Tibial nerve (tissue), 3 donors: ENCODE results near the gene SH3BP4.
"Not testable (repeated sequence)": the region's sequence is repeated elsewhere in the genome, so short reads cannot be mapped to it uniquely, and the experiment has no call there.

Source experiments
- CTCF ChIP-seq, 5 experiments: fragments of 200-600 bp in 3 of 5; fragments of 450-650 bp in 2 of 5; sonication (generic) in 3 of 5; IDR thresholded peaks; one replicate each; pipeline ENCODE4 v1.5.1; 2016 to 2019; ENCODE audit warnings: antibody characterized with exemption in 5 of 5, mild to moderate bottlenecking in 3 of 5, moderate library complexity in 2 of 5
- POLR2A ChIP-seq, 2 donors: fragments of 450-650 bp; IDR thresholded peaks; one replicate each; pipeline ENCODE4 v1.6.1; 2017; ENCODE audit warnings: antibody characterized with exemption in 2 of 2, mild to moderate bottlenecking in 2 of 2, moderate library complexity in 2 of 2

DNA sequence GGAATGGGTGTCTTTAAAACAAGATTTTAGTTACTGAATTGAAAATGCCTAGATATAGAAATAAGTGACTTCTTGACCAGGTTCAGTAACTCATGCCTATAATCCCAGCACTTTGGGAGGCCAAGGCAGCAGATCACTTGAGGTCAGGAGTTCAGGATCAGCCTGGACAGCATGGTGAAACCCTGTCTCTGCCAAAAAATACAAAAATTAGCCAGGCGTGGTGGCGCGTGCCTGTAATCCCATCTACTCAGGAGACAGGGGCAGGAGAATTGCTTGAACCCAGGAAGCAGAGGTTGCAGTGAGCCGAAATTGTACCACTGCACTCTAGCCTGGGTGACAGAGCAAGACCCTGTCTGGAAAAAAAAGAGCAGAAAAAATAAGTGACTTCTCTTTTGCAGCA is 68.3 kb downstream of the SH3BP4 start:
- not testable (repeated sequence) for TF ChIP-seq POLR2A, CTCF (IDR thresholded peaks at IDR 0.05)
